ENCODE results near the gene IGSF8. TPM values are rescaled to one million over a fixed set of nuclear protein-coding genes. Genes with fewer than 3 reads are reported as not detected.
"Not testable (repeated sequence)": the region's sequence is repeated elsewhere in the genome, so short reads cannot be mapped to it uniquely, and the experiment has no call there.

IGSF8 gene
- total RNA-seq, 1 experiment from 2014 or later, result 101 TPM

DNA sequence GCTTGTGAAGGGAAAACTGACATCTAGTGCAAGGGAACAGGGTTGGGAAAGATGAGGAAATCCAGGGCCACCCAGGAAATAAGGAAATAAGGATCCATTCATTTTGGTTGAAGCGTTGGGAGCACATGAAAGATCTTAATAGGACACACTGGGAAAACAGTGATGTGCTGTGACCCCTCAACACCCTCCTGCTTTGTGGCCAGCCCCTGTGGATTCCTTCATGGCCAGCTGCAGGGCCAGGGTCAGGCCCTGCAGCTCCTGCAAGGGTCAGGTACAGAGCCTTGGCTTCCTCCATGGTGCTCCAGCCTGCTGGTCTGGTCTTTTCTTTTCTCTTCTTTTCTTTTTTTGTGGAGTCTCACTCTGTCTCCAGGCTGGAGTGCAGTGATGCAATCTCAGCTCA is 47.8 kb downstream of the IGSF8 start (continued):
- TF ChIP-seq, protein P1, sequence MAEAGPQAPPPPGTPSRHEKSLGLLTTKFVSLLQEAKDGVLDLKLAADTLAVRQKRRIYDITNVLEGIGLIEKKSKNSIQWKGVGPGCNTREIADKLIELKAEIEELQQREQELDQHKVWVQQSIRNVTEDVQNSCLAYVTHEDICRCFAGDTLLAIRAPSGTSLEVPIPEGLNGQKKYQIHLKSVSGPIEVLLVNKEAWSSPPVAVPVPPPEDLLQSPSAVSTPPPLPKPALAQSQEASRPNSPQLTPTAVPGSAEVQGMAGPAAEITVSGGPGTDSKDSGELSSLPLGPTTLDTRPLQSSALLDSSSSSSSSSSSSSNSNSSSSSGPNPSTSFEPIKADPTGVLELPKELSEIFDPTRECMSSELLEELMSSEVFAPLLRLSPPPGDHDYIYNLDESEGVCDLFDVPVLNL (CRISPR knock-in tag; IDR thresholded peaks at IDR 0.05; ENCODE audit: borderline replicate concordance, low read depth), result no peak
- TF ChIP-seq TEAD4 (CRISPR knock-in tag; IDR thresholded peaks at IDR 0.05) (no peak), ZNF219 (CRISPR knock-in tag; IDR thresholded peaks at IDR 0.05; ENCODE audit: borderline replicate concordance) (no peak), SMAD3 (CRISPR knock-in tag; IDR thresholded peaks at IDR 0.05; ENCODE audit: borderline replicate concordance) (no peak)

DNA sequence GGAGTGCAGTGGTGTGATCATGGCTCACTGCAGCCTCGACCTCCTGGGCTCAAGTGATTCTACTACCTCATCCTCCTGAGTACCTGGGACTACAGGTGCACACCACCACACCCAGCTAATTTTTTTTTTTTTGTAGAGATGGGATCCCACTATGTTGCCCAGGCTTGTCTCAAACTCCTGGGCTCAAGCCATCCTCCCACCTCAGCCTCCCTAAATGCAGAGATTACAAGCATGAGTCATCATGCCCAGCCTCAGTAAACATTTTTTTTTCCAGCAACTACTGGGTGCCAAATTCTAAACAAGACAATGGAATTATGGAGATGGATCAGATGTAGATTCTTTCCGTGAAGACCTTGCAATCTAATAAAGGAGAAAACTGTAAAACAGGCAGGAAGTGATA is 48.2 kb downstream of the IGSF8 start:
- H3K27ac Mint-ChIP-seq; H3K9me3 Mint-ChIP-seq; H3K4me3 Mint-ChIP-seq; H3K36me3 Mint-ChIP-seq; DNase-seq (ENCODE audit: low spot score); POLR2A ChIA-PET; ATAC-seq: not testable (repeated sequence)
- H3K27me3 Mint-ChIP-seq (ENCODE audit: low read depth), result peaks cover 18% of the 10 kb centered on the region
- peaks cover 30% of the 10 kb centered on the region for H3K4me1 Mint-ChIP-seq
- CTCF ChIA-PET, result interaction anchor here (31.0 kb wide), 1 partner anchor 25 kb away, joined by 978 read pairs; the partner anchor contains the start of genes KCNJ10 and KCNJ9

DNA sequence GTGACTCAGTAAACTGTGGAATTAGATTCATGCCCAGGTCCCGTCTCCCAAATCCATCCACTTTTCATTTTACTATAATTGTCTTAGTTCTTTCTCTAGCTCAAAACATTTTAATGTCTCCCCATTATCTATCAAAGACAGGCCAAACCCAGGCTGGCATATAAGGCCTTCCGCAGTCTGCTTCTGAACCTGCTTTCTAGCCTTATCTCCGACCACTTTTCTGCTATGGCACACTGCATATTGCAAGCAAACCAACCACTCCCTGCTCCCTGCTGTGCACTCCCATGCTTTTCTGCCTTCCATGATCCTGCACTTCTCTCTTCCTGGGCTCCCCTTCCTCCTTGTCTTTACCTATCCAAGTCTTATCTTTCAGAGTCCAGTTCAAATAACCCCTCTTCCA is 49.3 kb downstream of the IGSF8 start:
- peaks cover 30% of the 10 kb centered on the region for H3K4me1 Mint-ChIP-seq
- H3K4me3 Mint-ChIP-seq, result no peak overlapping the region
- ATAC-seq (no peak), DNase-seq (ENCODE audit: low spot score) (no peak)
- TF ChIP-seq FOXP1 (CRISPR knock-in tag; IDR thresholded peaks at IDR 0.05; ENCODE audit: borderline replicate concordance) (no peak), ZNF219 (CRISPR knock-in tag; IDR thresholded peaks at IDR 0.05; ENCODE audit: borderline replicate concordance) (no peak), OVOL2 (CRISPR knock-in tag; IDR thresholded peaks at IDR 0.05; ENCODE audit: borderline replicate concordance) (no peak), TEAD4 (CRISPR knock-in tag; IDR thresholded peaks at IDR 0.05) (no peak), NFE2L1 (CRISPR knock-in tag; IDR thresholded peaks at IDR 0.05) (no peak), ETV6 (CRISPR knock-in tag; IDR thresholded peaks at IDR 0.05) (no peak), RORB (CRISPR knock-in tag; IDR thresholded peaks at IDR 0.05) (no peak), SMAD3 (CRISPR knock-in tag; IDR thresholded peaks at IDR 0.05; ENCODE audit: borderline replicate concordance) (no peak), CBFB (CRISPR knock-in tag; IDR thresholded peaks at IDR 0.05; ENCODE audit: low read depth) (no peak), ZNF396 (CRISPR knock-in tag; IDR thresholded peaks at IDR 0.05; ENCODE audit: borderline replicate concordance) (no peak)
- TF ChIP-seq, protein P2, sequence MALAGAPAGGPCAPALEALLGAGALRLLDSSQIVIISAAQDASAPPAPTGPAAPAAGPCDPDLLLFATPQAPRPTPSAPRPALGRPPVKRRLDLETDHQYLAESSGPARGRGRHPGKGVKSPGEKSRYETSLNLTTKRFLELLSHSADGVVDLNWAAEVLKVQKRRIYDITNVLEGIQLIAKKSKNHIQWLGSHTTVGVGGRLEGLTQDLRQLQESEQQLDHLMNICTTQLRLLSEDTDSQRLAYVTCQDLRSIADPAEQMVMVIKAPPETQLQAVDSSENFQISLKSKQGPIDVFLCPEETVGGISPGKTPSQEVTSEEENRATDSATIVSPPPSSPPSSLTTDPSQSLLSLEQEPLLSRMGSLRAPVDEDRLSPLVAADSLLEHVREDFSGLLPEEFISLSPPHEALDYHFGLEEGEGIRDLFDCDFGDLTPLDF (CRISPR knock-in tag; IDR thresholded peaks at IDR 0.05), result no peak
- TF ChIP-seq, protein P3, sequence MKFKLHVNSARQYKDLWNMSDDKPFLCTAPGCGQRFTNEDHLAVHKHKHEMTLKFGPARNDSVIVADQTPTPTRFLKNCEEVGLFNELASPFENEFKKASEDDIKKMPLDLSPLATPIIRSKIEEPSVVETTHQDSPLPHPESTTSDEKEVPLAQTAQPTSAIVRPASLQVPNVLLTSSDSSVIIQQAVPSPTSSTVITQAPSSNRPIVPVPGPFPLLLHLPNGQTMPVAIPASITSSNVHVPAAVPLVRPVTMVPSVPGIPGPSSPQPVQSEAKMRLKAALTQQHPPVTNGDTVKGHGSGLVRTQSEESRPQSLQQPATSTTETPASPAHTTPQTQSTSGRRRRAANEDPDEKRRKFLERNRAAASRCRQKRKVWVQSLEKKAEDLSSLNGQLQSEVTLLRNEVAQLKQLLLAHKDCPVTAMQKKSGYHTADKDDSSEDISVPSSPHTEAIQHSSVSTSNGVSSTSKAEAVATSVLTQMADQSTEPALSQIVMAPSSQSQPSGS (CRISPR knock-in tag; IDR thresholded peaks at IDR 0.05; ENCODE audit: borderline replicate concordance, low read depth), result no peak
- TF ChIP-seq, protein P4, sequence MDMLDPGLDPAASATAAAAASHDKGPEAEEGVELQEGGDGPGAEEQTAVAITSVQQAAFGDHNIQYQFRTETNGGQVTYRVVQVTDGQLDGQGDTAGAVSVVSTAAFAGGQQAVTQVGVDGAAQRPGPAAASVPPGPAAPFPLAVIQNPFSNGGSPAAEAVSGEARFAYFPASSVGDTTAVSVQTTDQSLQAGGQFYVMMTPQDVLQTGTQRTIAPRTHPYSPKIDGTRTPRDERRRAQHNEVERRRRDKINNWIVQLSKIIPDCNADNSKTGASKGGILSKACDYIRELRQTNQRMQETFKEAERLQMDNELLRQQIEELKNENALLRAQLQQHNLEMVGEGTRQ (CRISPR knock-in tag; IDR thresholded peaks at IDR 0.05), result no peak
- TF ChIP-seq, protein P5, sequence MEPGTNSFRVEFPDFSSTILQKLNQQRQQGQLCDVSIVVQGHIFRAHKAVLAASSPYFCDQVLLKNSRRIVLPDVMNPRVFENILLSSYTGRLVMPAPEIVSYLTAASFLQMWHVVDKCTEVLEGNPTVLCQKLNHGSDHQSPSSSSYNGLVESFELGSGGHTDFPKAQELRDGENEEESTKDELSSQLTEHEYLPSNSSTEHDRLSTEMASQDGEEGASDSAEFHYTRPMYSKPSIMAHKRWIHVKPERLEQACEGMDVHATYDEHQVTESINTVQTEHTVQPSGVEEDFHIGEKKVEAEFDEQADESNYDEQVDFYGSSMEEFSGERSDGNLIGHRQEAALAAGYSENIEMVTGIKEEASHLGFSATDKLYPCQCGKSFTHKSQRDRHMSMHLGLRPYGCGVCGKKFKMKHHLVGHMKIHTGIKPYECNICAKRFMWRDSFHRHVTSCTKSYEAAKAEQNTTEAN (CRISPR knock-in tag; IDR thresholded peaks at IDR 0.05), result no peak
- TF ChIP-seq, protein P6, sequence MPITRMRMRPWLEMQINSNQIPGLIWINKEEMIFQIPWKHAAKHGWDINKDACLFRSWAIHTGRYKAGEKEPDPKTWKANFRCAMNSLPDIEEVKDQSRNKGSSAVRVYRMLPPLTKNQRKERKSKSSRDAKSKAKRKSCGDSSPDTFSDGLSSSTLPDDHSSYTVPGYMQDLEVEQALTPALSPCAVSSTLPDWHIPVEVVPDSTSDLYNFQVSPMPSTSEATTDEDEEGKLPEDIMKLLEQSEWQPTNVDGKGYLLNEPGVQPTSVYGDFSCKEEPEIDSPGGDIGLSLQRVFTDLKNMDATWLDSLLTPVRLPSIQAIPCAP (CRISPR knock-in tag; IDR thresholded peaks at IDR 0.05), result no peak
- ChIA-PET CTCF (interaction anchor here (1.3 to 31.0 kb wide), 3 partner anchors 8 to 42 kb away, joined by 7 to 978 read pairs (median 73); partner anchors contain the start of genes KCNJ10 and KCNJ9), POLR2A (no interaction called here)
- H3K27ac Mint-ChIP-seq, result no peak overlapping the region
- H3K36me3 Mint-ChIP-seq, result no peaks in the 10 kb centered on the region
- H3K27me3 Mint-ChIP-seq (ENCODE audit: low read depth), result peaks cover 20% of the 10 kb centered on the region
- no peaks in the 10 kb centered on the region for H3K9me3 Mint-ChIP-seq

Measured in WTC11 (cell line).